Activated T-cell treated with anti-CD3 and anti-CD28 coated beads, Interleukin-2, amount 50 U/mL, for 4 hours (primary cell): Measurements from ENCODE around the gene RHEB. TPM values are rescaled to one million over a fixed set of nuclear protein-coding genes. Genes with fewer than 3 reads are reported as not detected.
"Not testable (repeated sequence)": the region's sequence is repeated elsewhere in the genome, so short reads cannot be mapped to it uniquely, and the experiment has no call there.

ENCODE experiments used
- ATAC-seq, 2 donors: fragments of 200-7000 bp; cut with Tn5 transposase; one replicate each; pipeline ENCODE4 v1.10.0; 2021
- DNase-seq: peaks from one replicate; pipeline ENCODE4 v3.0.0-alpha.2; 2020
- H3K27me3 Mint-ChIP-seq: one replicate; pipeline ENCODE4 v1.8.0; 2021; ENCODE audit warnings: low read depth, mixed read lengths
- H3K36me3 Mint-ChIP-seq: one replicate; pipeline ENCODE4 v1.8.0; 2022; ENCODE audit warnings: mixed read lengths; ENCODE audit not compliant: insufficient read depth
- H3K4me1 Mint-ChIP-seq: one replicate; pipeline ENCODE4 v1.8.0; 2021; ENCODE audit warnings: low read depth, mixed read lengths
- H3K4me3 Mint-ChIP-seq: one replicate; pipeline ENCODE4 v1.8.0; 2021; ENCODE audit warnings: mild to moderate bottlenecking, moderate library complexity, mixed read lengths
- H3K9me3 Mint-ChIP-seq: one replicate; pipeline ENCODE4 v1.8.0; 2021; ENCODE audit warnings: mixed read lengths
- total RNA-seq, 3 donors: library from RNA; stranded (reverse); gene quantifications; one replicate each; pipeline ENCODE4 v1.2.1, GENCODE V29; 2021

RHEB gene
- total RNA-seq, 3 donors from 2014 or later, result 54.9 to 57.4 (median 55.6) TPM

GRCh38 chr7:151542606-151543130 is 23.0 kb upstream of the RHEB start:
- Mint-ChIP-seq H3K4me3 (no peak overlapping the region), H3K9me3 (no peaks in the 10 kb centered on the region), H3K27me3 (peaks cover 29% of the 10 kb centered on the region), H3K4me1 (peaks cover 7% of the 10 kb centered on the region), H3K36me3 (no peaks in the 10 kb centered on the region)
- no peak for DNase-seq
- no peak for ATAC-seq

GRCh38 chr7:151541709-151542499 is 22.2 kb upstream of the RHEB start:
- no peaks in the 10 kb centered on the region for H3K36me3 Mint-ChIP-seq
- peaks cover 30% of the 10 kb centered on the region for H3K27me3 Mint-ChIP-seq
- no peak for DNase-seq
- H3K4me1 Mint-ChIP-seq, result peaks cover 13% of the 10 kb centered on the region
- H3K4me3 Mint-ChIP-seq, result no peak overlapping the region
- H3K9me3 Mint-ChIP-seq, result no peaks in the 10 kb centered on the region
- no peak for ATAC-seq

GRCh38 chr7:151540146-151540545 is 20.5 kb upstream of the RHEB start:
- peaks cover 13% of the 10 kb centered on the region for H3K4me1 Mint-ChIP-seq
- no peak for ATAC-seq

GRCh38 chr7:151539088-151539671 is 19.5 kb upstream of the RHEB start:
- DNase-seq, result no peak
- Mint-ChIP-seq H3K27me3 (peaks cover 22% of the 10 kb centered on the region), H3K4me3 (no peak overlapping the region), H3K36me3 (no peaks in the 10 kb centered on the region), H3K9me3 (no peaks in the 10 kb centered on the region), H3K4me1 (peaks cover 13% of the 10 kb centered on the region)
- ATAC-seq, result peak in 1 of 2 donors; percentile 34

More at GRCh38 chr7:151540146-151540545, 20.5 kb upstream of the RHEB start:
- Mint-ChIP-seq H3K4me3 (no peak overlapping the region), H3K27me3 (peaks cover 23% of the 10 kb centered on the region), H3K36me3 (no peaks in the 10 kb centered on the region), H3K9me3 (no peaks in the 10 kb centered on the region)
- no peak for DNase-seq

GRCh38 chr7:151537818-151538561 is 18.3 kb upstream of the RHEB start:
- no peaks in the 10 kb centered on the region for H3K36me3 Mint-ChIP-seq
- H3K27me3 Mint-ChIP-seq, result peaks cover 19% of the 10 kb centered on the region
- H3K4me3 Mint-ChIP-seq, result no peak overlapping the region
- ATAC-seq, result no peak
- H3K4me1 Mint-ChIP-seq, result peaks cover 13% of the 10 kb centered on the region
- DNase-seq, result no peak
- H3K9me3 Mint-ChIP-seq, result no peaks in the 10 kb centered on the region

- H3K9me3 Mint-ChIP-seq, H3K27me3 Mint-ChIP-seq, H3K4me3 Mint-ChIP-seq, DNase-seq, ATAC-seq, H3K36me3 Mint-ChIP-seq: not testable (repeated sequence)
- peaks cover 13% of the 10 kb centered on the region for H3K4me1 Mint-ChIP-seq
These were observed 16.5 kb upstream of the RHEB start for GRCh38 chr7:151536178-151536577.

- ATAC-seq (no peak), DNase-seq (no peak)
- Mint-ChIP-seq H3K36me3 (peaks cover 2% of the 10 kb centered on the region), H3K9me3 (peaks cover 13% of the 10 kb centered on the region), H3K4me3 (no peak overlapping the region), H3K27me3 (no peaks in the 10 kb centered on the region), H3K4me1 (no peaks in the 10 kb centered on the region)
These were observed 10.1 kb upstream of the RHEB start for GRCh38 chr7:151529842-151530241.

GRCh38 chr7:151524845-151525244 is 5.2 kb upstream of the RHEB start:
- no peaks in the 10 kb centered on the region for H3K36me3 Mint-ChIP-seq
- peaks cover 5% of the 10 kb centered on the region for H3K4me1 Mint-ChIP-seq
- ATAC-seq (no peak), DNase-seq (no peak)
- H3K4me3 Mint-ChIP-seq, result no peak overlapping the region
- H3K27me3 Mint-ChIP-seq, result no peaks in the 10 kb centered on the region
- no peaks in the 10 kb centered on the region for H3K9me3 Mint-ChIP-seq

- Mint-ChIP-seq H3K9me3 (no peaks in the 10 kb centered on the region), H3K27me3 (no peaks in the 10 kb centered on the region), H3K4me1 (peaks cover 5% of the 10 kb centered on the region), H3K36me3 (no peaks in the 10 kb centered on the region), H3K4me3 (no peak overlapping the region)
- DNase-seq (no peak), ATAC-seq (no peak)
These were observed 4.6 kb upstream of the RHEB start for GRCh38 chr7:151524331-151524730.

- H3K4me1 Mint-ChIP-seq, result peaks cover 29% of the 10 kb centered on the region
- H3K9me3 Mint-ChIP-seq, result no peaks in the 10 kb centered on the region
- no peak for ATAC-seq
- peak overlapping the region; percentile 90 for H3K4me3 Mint-ChIP-seq
- no peaks in the 10 kb centered on the region for H3K27me3 Mint-ChIP-seq
- H3K36me3 Mint-ChIP-seq, result peaks cover 3% of the 10 kb centered on the region
- peak; percentile 28 for DNase-seq
These were observed 945 bp upstream of the RHEB start for GRCh38 chr7:151520419-151521261.

GRCh38 chr7:151518947-151519764 is 539 bp downstream of the RHEB start:
- not testable (repeated sequence) for H3K27me3 Mint-ChIP-seq, H3K36me3 Mint-ChIP-seq, H3K9me3 Mint-ChIP-seq
- DNase-seq (peak; percentile 55), ATAC-seq (peak; percentile 67 to 71)
- Mint-ChIP-seq H3K4me1 (peaks cover 44% of the 10 kb centered on the region), H3K4me3 (peak overlapping the region; percentile 90)

GRCh38 chr7:151518105-151518946 is 1.4 kb downstream of the RHEB start:
- Mint-ChIP-seq H3K36me3 (peaks cover 11% of the 10 kb centered on the region), H3K27me3 (no peaks in the 10 kb centered on the region), H3K4me3 (peak overlapping the region; percentile 90), H3K9me3 (no peaks in the 10 kb centered on the region), H3K4me1 (peaks cover 51% of the 10 kb centered on the region)
- DNase-seq, result peak; percentile 55
- ATAC-seq, result peak; percentile 12
